ENCODE measurements around the gene PURB. TPM values are rescaled to one million over a fixed set of nuclear protein-coding genes. Genes with fewer than 3 reads are reported as not detected.
"Not testable (repeated sequence)": the region's sequence is repeated elsewhere in the genome, so short reads cannot be mapped to it uniquely, and the experiment has no call there.

PURB gene
- total RNA-seq, 1 experiment from 2014 or later, result 25.2 TPM

DNA sequence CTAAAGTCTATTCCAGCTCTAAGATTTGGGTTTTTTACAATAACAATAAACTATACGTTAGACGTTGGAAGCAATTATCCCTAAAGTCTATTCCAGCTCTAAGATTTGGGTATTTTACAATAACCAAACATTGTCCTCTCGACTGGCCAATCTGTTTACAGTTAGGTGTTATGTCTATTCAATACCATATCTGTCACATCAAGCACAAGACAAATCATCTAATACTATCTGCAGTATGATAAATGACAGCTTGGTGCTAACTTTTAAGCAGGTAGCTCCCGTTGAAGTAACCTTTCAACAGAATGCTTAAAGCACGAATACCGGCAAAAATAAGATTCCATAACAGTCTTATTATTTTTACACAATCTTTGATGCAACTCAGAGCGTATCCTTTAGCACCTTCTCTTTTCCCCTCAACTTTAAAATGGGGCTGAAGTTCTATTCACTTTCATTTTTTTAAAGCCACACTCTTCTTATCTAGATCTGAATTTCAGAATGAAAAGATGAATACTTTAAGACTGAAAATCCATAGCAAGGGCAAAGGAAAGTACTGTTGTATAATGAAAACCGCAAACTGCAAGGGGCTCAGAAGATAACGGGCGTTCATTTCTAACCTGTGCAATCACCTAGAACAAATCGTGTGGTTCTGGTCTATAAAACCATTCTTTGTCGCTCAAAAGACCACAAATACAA lies 38.4 kb downstream of the PURB start:
- Histone ChIP-seq H3K27ac (ENCODE audit: low read length) (peak overlapping the region; percentile 96), H3K4me1 (ENCODE audit: control insufficient read depth, insufficient read depth, low read length) (peaks cover 23% of the 10 kb centered on the region), H3K4me3 (ENCODE audit: low read depth in 2 of 2, low read length in 2 of 2) (peak overlapping the region; percentile 75 to 96), H3K9me3 (ENCODE audit: control insufficient read depth, insufficient read depth, low read depth, low read length) (no peaks in the 10 kb centered on the region), H3K27me3 (ENCODE audit: control insufficient read depth, insufficient read depth, low read length) (no peaks in the 10 kb centered on the region), H3K36me3 (ENCODE audit: control insufficient read depth, insufficient read depth, low read length) (peaks cover 10% of the 10 kb centered on the region; the same call in 1 of the 2 replicates)
- ChIA-PET CTCF (interaction anchor here (1.4 to 1.8 kb wide), 2 partner anchors 11 to 126 kb away, joined by 5 read pairs; no protein-coding TSS in a partner anchor), POLR2A (interaction anchor here (0.5 to 1.2 kb wide), 5 partner anchors 28 to 273 kb away, joined by 3 read pairs; partner anchors contain the start of gene DDX56)
- no TSS peak for BruUV-seq (replicated peaks)
- DNase-seq (ENCODE audit: low read depth, low spot score), result no peak
- intact Hi-C loops (cut with micrococcal nuclease; ENCODE audit: unreplicated experiment) (loop anchor here (5.0 kb wide), 1 partner anchor 260 kb away; no protein-coding TSS in a partner anchor), in situ Hi-C loops (cut with HindIII; ENCODE audit: low pct_unique_long_range_greater_than_20kb, low sequenced_read_pairs) (no loop called here)
- TF ChIP-seq SIN3A (IDR thresholded peaks at IDR 0.05; ENCODE audit: borderline replicate concordance, insufficient read depth, low read depth, low read length) (no peak; the same call in 1 of the 2 replicates), TCF7L2 (IDR thresholded peaks at IDR 0.05; ENCODE audit: low read depth, low read length) (no peak), CTCF (IDR thresholded peaks at IDR 0.05) (no peak), POLR2AphosphoS5 (IDR thresholded peaks at IDR 0.05; ENCODE audit: low read depth, low read length) (no peak), REST (IDR thresholded peaks at IDR 0.05; ENCODE audit: insufficient read depth in 1 of 2, low read depth in 2 of 2, low read length in 1 of 2) (no peak)
- ATAC-seq, result no peak

- H3K27ac ChIP-seq (ENCODE audit: low read length), result peak overlapping the region; percentile 96
- ATAC-seq; BruUV-seq (replicated peaks); DNase-seq (ENCODE audit: low read depth, low spot score); in situ Hi-C loops (cut with HindIII; ENCODE audit: low pct_unique_long_range_greater_than_20kb, low sequenced_read_pairs); H3K27me3 ChIP-seq (ENCODE audit: control insufficient read depth, insufficient read depth, low read length); H3K9me3 ChIP-seq (ENCODE audit: control insufficient read depth, insufficient read depth, low read depth, low read length): not testable (repeated sequence)
- H3K4me3 ChIP-seq (ENCODE audit: low read depth in 2 of 2, low read length in 2 of 2), result peak overlapping the region; percentile 75 to 96
- intact Hi-C loops (cut with micrococcal nuclease; ENCODE audit: unreplicated experiment), result loop anchor here (5.0 kb wide), 1 partner anchor 259 kb away; no protein-coding TSS in a partner anchor
- POLR2A ChIA-PET, result interaction anchor here (0.5 to 1.1 kb wide), 3 partner anchors 48 to 273 kb away, joined by 3 read pairs; partner anchors contain the start of gene DDX56
- peaks cover 23% of the 10 kb centered on the region for H3K4me1 ChIP-seq (ENCODE audit: control insufficient read depth, insufficient read depth, low read length)
- peaks cover 12% of the 10 kb centered on the region; the same call in 1 of the 2 replicates for H3K36me3 ChIP-seq (ENCODE audit: control insufficient read depth, insufficient read depth, low read length)
- CTCF ChIA-PET, result interaction anchor here (0.7 to 1.8 kb wide), 2 partner anchors 12 to 136 kb away, joined by 5 to 6 read pairs; no protein-coding TSS in a partner anchor
These were observed 38.9 kb downstream of the PURB start for GRCh38 chr7:44846390-44846789.
